ENCODE measurements around the gene SOCS1. TPM values are rescaled to one million over a fixed set of nuclear protein-coding genes. Genes with fewer than 3 reads are reported as not detected.
"Not testable (repeated sequence)": the region's sequence is repeated elsewhere in the genome, so short reads cannot be mapped to it uniquely, and the experiment has no call there.

SOCS1 gene
- total RNA-seq, 1 donor from 2014 or later, result 1.5 TPM

DNA sequence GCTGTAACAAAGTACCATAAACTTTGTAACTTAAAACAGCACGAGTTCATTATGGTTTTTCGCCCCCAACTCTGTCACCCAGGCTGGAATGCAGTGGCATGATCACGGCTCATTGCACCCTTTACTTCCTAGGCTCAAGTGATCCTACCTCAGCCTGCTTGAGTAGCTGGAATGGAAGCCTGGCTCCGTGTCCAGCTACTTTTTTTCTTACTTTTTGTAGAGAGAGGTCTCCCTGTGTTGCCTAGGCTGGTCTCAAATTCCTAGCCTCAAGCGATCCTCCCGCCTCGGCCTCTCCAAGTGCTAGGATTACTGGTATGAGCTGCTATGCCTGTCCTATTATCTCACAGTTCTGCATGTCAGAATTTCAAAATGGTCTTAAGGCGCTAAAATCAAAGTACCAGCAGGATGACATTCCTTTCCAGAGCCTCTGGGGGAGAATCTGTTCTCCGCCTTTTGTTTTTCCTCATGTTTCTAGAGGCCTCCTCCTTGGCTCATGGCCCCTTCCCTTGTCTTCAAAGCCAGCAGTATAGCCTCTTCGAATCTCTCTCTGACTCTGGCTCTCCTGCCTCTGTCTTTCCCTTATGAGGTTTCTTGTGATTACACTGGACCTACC lies 35.2 kb upstream of the SOCS1 start:
- H3K4me3 ChIP-seq (ENCODE audit: low read depth, low read length), result no peak overlapping the region
- TF ChIP-seq, protein P1, sequence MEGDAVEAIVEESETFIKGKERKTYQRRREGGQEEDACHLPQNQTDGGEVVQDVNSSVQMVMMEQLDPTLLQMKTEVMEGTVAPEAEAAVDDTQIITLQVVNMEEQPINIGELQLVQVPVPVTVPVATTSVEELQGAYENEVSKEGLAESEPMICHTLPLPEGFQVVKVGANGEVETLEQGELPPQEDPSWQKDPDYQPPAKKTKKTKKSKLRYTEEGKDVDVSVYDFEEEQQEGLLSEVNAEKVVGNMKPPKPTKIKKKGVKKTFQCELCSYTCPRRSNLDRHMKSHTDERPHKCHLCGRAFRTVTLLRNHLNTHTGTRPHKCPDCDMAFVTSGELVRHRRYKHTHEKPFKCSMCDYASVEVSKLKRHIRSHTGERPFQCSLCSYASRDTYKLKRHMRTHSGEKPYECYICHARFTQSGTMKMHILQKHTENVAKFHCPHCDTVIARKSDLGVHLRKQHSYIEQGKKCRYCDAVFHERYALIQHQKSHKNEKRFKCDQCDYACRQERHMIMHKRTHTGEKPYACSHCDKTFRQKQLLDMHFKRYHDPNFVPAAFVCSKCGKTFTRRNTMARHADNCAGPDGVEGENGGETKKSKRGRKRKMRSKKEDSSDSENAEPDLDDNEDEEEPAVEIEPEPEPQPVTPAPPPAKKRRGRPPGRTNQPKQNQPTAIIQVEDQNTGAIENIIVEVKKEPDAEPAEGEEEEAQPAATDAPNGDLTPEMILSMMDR (conservative IDR thresholded peaks at IDR 0.05; ENCODE audit: low read depth, low read length), result no peak
- DNase-seq (ENCODE audit: low read depth), result no peak

DNA sequence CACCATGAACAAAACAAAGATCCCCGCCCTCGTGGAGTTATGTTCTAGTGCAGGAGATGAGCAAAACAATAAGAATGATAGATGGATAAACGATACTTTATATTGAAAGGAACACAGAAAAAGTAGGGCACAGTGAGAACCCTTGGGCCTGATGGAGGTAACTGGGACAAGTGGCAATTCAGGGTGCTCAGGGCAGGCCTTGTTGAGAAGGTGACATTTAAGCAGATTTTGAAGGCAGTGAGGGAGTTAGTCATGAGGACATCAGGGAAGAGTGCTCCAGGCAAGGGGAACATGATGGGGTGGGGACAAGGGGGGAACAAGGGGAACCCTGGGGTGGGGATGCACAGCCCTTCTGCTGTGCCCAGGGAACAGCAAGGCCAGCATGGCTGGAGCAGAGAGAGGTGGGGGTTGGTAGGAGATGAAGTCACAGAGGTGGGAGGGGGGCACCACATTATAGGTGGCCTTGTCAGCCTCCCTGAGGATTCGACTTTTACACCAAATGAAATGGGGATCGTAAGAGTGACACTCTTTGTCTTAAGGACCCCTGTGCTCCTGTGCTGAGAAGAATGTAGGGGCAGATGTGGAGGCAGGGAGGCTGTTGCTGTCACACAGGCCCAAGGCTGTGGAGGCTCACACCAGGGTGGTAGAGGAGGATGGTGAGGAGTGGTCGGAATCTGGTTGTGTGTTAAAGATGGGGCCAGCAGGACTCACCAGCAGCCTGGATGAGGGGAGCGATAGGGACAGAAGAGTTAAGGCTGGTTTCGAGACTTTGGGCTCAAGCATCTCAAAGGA lies 34.3 kb upstream of the SOCS1 start:
- DNase-seq (ENCODE audit: low read depth), result no peak
- TF ChIP-seq, protein P1 (conservative IDR thresholded peaks at IDR 0.05; ENCODE audit: low read depth, low read length), result no peak
- no peak overlapping the region for H3K4me3 ChIP-seq (ENCODE audit: low read depth, low read length)

DNA sequence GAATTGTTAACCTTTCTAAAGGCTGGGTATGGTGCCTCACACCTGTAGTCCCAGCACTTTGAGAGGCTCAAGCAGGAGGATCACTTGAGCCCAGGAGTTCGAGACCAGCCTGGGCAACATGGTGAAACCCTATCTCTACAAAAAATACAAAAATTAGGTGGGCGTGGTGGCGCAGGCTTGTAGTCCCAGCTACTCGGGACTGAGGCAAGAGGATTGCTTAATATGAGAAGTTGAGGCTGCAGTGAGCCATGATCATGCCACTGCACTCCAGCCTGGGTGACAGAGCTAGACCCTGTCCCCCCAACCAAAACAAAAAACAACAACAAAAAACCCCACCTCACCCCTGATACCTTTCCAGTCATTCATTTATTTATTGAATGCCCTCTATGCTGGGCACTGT lies 33.7 kb upstream of the SOCS1 start:
- not testable (repeated sequence) for H3K4me3 ChIP-seq (ENCODE audit: low read depth, low read length); DNase-seq (ENCODE audit: low read depth)

DNA sequence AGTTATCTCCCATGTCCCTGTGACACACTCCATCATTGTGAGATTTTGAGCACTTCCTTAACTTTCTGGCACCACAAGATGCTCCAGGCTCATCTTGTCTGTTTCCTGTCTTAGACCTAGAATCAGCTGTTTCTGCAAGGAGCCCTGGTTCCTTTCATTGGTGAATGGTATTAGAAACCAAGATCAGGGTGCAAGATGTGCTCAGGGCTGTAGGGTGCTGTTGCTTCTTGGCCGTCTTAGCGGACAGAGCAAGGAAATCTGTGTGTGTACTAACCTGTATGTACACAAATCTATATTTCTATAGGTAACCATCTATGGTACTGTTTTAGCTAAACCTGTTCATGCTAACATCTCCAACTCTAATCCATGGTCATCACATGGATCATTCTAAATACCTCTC lies 33.2 kb upstream of the SOCS1 start:
- no peak overlapping the region for H3K4me3 ChIP-seq (ENCODE audit: low read depth, low read length)
- no peak for DNase-seq (ENCODE audit: low read depth)
- TF ChIP-seq, protein P1 (conservative IDR thresholded peaks at IDR 0.05; ENCODE audit: low read depth, low read length), result no peak

DNA sequence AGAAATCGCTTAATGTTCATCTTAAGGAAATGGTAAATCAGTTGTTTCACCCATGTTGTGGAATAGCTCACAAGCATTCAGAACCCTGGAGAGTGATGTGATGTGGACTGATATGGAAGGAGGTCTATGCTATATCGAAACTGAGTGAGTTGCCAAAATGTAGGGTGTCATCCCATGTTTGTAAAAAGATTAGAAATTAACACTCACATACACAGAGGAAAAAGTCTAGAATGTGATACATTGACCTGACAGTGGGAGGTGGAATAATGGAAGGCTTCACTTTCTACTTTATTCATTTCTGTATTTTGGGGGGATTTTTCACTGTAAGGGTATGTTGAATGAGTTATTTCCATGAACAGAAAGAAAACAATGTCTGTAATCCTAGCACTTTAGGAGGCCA lies 29.8 kb upstream of the SOCS1 start:
- H3K4me3 ChIP-seq (ENCODE audit: low read depth, low read length), result no peak overlapping the region
- TF ChIP-seq, protein P1 (conservative IDR thresholded peaks at IDR 0.05; ENCODE audit: low read depth, low read length), result no peak
- DNase-seq (ENCODE audit: low read depth), result no peak

DNA sequence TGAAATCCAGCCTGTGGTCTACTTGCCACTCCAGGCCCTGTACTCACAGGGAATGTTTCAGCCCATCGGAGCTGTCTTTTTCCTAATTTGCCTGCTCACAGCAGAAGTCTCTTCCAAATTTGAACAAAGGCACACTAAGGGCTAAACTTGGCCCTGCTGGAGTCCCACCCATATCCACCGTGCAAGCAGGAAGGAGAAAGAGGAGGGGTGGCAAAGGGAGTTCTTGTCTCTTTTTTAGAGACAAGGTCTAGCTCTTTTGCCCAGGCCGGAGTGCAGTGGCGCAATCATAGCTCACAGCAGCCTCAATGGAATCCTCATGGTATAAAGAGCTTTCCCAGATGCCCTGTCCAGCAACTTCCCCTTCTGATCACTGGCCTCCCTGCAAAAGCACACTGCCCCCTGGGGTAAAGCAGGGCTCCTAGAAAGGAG lies 27.8 kb upstream of the SOCS1 start:
- TF ChIP-seq, protein P1 (conservative IDR thresholded peaks at IDR 0.05; ENCODE audit: low read depth, low read length), result no peak
- no peak for DNase-seq (ENCODE audit: low read depth)
- H3K4me3 ChIP-seq (ENCODE audit: low read depth, low read length), result no peak overlapping the region

DNA sequence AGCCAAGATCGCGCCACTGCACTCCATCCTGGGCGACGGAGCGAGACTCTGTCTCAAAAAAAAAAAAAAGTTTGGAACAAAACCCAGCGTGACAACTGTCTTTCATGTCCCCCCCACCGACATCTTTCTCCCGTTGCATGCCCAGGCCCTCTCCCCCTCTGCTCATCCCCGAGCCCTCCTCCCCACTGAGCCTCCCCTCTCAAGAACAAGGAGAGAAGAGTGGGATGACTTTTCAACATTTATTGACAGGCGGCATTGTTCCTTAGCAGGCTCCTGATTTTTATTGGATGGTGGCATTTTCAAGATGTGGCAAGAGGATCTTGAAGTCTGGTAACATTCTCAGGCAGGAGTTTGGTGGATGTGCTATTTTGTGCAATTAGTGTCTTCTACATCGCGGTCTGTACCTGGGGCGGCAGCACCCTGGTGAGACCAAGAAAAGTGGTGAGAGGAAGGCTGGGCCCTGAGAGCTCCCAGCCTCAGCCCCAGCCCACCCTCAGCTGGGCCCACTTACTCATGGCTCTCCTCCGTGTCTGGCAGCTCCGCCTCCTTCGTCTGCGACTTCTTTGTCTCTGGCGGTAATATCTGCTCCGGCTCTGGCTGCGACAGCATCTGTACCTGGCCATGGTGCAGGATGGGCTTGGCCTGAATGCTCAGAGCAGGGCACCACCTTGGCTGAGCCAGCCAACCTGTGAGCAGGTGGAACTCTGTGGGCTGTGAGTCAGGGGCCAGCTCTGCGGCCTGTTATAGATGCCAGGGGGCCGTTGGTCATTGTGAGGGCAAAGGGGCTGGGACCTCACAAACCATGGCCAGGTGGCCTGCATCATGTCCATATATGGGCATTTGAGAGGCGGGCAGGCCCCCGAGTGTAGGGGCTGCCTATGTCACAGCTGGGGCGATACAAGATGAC lies 24.9 kb upstream of the SOCS1 start, which contains the start of gene PRM1:
Gene PRM1, minus strand, starts transcription at position 715 of the 907 bp plus-strand sequence. Its CDS starts 92 bp downstream, at position 623.
- no peak within 1 kb of the TSS for H3K4me3 ChIP-seq (ENCODE audit: low read depth, low read length)
- TF ChIP-seq, protein P1 (conservative IDR thresholded peaks at IDR 0.05; ENCODE audit: low read depth, low read length), result no peak
- no peak for DNase-seq (ENCODE audit: low read depth)

Measured in epithelial cell of proximal tubule (primary cell).